Left hindlimb (tissue), 1 donor: ENCODE measurements around the gene OIP5.
A peak's percentile ranks its signal among the peaks of the same experiment; 100 is the strongest.
"Not testable (repeated sequence)": the region's sequence is repeated elsewhere in the genome, so short reads cannot be mapped to it uniquely, and the experiment has no call there.

Experiments
- DNase-seq: peaks from one replicate; pipeline ENCODE4 v3.0.0-alpha.2; 2018

OIP5 gene

DNA sequence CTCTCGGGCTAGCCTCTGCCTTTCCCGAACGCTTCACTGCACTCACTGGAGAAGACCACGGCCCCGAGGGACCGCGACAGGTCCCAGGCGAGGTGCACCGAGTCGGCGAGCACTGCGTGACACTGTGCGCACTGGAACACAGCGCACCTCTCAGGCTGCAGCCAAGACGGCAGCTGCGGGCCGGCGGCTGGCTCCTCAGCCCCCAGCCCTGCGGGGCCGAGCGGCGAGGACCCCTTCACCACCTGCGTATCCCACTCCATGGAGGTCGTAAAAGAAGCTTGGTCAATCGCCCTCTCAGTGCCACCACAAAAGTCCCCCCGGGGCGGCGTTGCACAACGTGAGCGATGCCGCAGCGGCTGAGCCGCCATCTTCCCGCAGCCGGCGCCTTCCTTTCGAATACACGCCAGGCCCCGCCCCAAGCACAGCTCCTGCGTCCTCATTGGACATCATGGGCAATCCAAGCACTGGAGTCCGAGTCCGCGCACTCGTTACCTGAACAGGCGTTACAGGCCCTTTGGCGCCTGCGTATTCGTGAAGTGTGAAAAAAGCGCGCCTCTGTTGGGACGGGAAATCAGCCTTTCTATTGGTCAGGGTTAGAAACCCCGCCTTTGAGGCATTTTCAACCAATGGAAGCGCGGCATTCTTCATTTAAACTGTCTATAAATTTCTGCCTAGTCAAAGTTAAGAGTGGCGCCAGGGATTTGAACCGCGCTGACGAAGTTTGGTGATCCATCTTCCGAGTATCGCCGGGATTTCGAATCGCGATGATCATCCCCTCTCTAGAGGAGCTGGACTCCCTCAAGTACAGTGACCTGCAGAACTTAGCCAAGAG, at the start of gene OIP5, which contains the start of gene NUSAP1:
Gene OIP5, minus strand, starts transcription at position 398 of the 832 bp plus-strand sequence. Its CDS starts 30 bp downstream, at position 368.
Gene NUSAP1, plus strand, starts transcription at position 688 of the 832 bp plus-strand sequence. Its CDS starts 77 bp downstream, at position 765.
- DNase-seq: peak; percentile 99

- no peak for DNase-seq
Measured at GRCh38 chr15:41377978-41378377, 45.6 kb upstream of the OIP5 start.

- DNase-seq: no peak
Measured at GRCh38 chr15:41367418-41367817, 35.0 kb upstream of the OIP5 start.

- no peak for DNase-seq
Measured at GRCh38 chr15:41354371-41354770, 22.0 kb upstream of the OIP5 start.

DNA sequence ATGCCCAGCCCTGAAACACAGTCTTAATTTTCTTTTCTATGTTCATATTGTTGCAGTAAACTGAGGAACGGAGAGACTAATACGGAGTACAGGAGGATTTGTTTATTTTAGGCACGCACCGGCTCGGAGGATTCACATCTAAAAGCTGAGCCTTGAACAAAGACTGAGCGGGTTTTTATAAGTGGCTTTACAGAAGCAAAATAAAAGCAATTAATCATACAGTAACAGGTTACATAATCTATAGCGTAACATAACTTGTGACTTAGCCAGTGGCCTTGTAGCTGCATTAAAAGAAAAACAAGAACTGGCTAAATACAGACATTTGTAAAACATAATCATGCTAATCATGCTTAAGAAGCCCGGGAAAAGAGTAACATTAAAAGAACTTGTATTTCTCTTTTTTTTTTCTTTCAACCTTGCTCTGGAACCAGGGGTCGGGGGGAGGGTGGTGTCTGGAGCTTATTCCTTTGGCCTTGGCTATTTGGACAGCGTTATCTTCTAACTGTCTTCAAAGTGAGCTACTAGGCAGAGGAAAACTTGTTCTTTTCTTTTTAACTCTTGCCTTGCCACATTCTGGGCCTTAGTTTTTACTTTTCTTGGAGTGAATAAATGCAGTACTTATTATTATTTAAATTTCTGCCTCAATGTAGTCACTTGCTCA, 17.8 kb upstream of the OIP5 start:
- DNase-seq: no peak

DNA sequence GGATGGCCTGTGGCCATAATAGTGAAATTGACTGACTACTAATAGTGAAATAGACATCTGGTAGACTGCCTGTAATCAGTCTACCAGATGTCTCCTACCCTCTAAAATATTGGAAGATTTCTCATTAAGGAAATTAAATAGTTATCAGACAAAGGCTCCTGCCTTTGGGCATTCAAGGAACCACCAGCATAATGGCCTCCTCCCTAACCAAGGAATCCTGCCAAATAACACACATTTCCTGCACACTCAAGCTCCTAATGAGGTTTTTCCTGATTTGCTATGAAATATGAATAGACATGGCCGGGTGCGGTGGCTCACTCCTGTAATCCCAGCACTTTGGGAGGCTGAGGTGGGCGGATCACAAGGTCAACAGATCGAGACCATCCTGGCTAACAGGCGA, 14.8 kb upstream of the OIP5 start:
- no peak for DNase-seq

DNA sequence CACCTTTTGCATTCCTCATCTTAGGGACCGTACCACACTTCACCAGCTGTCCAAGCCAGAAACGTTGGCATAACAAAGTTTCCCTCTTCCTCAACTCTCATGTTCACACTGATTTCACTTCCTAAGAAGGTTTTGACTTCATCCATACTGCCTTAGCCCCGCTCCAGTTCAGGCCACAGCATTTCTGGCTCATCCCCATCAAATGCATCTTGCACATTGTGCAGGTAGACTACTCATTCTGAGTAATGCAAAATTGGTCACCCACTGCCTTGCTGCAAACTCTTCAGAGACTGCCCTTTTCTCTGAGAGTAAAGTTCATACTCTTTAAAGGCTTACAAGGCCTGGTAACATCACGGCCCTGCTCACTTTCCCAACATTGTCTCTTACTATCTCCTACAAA, 9.1 kb upstream of the OIP5 start:
- DNase-seq: no peak

GRCh38 chr15:41340189-41340695, 7.9 kb upstream of the OIP5 start:
- DNase-seq: no peak

DNA sequence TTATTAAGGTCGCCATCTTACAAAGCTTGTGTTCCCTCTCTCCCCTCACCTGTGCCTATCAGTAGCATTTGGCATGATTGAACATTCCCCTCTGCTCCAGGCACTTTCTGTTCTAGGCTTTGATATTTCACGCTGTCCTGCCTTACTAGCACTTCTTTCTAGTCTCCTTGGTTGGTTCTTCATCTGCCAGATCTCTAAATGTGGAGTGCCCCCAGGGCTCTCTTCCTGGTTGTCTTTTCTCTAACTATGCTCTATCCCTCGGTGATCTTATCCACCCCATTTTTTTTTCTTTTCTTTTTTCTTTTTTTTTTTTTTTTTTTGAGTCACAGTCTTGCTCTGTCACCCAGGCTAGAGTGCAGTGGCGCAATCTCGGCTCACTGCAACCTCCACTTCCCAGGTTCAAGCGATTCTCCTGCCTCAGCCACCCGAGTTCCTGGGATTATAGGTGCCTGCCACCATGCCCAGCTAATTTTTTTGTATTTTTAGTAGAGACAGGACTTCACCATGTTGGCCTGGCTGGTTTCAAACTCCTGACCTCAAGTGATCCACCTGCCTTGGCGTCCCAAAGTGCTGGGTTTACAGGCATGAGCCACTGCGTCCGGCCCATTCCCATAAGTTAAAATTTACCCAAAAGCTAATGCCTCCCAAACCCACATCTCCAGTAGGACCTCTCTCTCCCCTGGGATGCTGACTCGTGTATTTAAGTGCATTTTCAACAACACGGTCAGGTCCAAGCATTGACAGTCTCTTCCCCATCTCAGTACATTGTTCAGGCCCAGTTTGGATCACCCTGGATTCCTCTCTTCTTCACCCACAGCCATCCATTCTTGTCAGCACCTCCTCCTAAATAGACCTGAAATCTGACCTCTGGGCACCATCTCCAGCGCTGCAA, 5.5 kb upstream of the OIP5 start:
- DNase-seq: no peak

DNA sequence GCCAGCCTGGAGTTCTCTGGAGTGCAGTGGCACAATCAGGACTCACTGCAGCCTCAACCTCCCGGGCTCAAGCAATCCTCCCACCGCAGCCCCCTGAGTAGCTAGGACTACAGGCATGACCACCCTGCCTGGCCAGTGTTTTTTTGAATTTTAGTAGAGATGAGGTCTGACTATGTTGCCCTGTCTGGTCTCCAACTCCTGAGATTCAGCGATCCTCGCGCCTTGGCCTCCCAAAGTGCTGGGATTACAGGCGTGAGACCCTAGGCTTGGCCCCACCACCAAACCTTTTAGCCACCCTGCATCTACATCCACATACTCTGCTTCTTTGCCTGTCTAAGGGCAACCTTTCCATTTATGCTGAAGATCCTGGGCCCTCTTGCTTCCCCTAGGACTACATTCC, 4.7 kb upstream of the OIP5 start:
- no peak for DNase-seq

- no peak for DNase-seq
Measured at GRCh38 chr15:41336549-41336948, 4.2 kb upstream of the OIP5 start.

- DNase-seq: no peak
Measured at GRCh38 chr15:41334293-41335120, 2.1 kb upstream of the OIP5 start.

DNA sequence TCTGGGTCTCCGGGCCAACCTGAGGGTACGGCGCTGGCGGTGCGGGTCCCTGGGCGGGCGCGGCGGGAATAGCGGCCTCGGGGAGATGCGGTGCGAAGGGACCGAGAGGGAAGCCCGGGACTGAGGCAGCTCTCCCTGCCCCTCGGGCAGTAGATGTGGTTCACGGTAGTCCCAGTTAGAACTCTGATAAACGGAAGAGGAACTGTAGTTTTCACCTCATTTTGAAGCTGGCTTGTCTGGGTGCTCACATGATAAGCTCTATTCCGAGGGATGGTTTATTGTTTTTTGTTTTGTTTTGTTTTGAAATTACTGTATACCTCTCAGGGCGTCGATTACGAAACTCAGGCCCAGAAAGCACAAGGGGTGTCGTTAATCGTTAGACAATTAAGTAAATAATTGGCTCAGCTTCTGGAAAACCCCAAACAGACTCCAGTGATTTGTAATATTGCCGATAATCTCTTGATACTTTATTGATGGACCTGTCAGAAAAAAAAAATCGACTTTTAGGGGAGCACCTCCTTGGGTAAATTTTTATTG, 703 bp upstream of the OIP5 start:
- no peak for DNase-seq

GRCh38 chr15:41331833-41332193, 578 bp downstream of the OIP5 start:
- no peak for DNase-seq

GRCh38 chr15:41331281-41331680, 1.1 kb downstream of the OIP5 start:
- DNase-seq: no peak

- DNase-seq: no peak
Measured at GRCh38 chr15:41323611-41324010, 8.8 kb downstream of the OIP5 start.

- not testable (repeated sequence) for DNase-seq
Measured at GRCh38 chr15:41320805-41321330, 11.5 kb downstream of the OIP5 start.

- no peak for DNase-seq
Measured at GRCh38 chr15:41309226-41309905, 23.0 kb downstream of the OIP5 start.

GRCh38 chr15:41307679-41308078, 24.7 kb downstream of the OIP5 start:
- DNase-seq: no peak

DNA sequence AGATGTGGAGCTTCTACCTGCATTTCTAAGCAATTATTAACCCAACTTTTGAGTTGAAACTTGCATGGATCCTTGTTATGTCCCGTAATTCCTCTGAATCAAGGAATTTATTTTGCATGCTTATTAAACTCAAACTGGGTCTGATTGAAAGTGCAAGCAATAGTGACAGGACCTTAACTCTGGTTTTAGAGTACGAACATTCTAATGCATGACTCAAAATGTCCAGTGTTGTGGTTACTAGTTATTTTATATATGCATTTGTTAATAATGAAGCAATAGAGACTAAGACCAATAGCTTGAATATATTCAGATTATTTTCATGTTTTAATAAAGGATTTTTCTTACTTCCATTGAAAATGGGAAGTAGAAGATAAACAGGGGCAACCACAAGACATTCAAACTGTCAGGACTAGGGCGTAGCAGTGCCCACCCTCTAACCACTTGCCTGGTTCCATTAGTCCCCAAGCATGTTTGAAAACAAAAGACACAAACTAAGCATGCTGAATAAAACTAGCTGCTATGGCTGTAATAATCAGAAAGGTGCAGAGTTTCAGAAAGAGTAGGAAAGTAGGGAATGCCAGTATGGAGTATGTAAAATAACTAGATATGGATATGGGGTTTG, 28.1 kb downstream of the OIP5 start:
- DNase-seq: no peak
